SK-N-SH (cell line): ENCODE data around the gene MIPOL1. TPM values are rescaled to one million over a fixed set of nuclear protein-coding genes. Genes with fewer than 3 reads are reported as not detected.

Experiments
- CTCF ChIA-PET: fragments of 300-600, 350-600 bp; formaldehyde crosslinking; extraction: SDS; loops from one replicate; lab custom pipeline; 2021; lab: Yijun Ruan, JAX
- POLR2A ChIA-PET: fragments of 350-600 bp; sonication (Branson Sonifier 250); formaldehyde crosslinking; extraction: SDS; loops from one replicate; lab custom pipeline; 2020; ENCODE audit warnings: antibody characterized with exemption, inconsistent platforms; lab: Yijun Ruan, JAX
- DNase-seq: peaks from one replicate; pipeline ENCODE4 v3.0.0; 2012
- H2AFZ ChIP-seq: fragments of 200-600 bp; sonication (generic); 2 replicates; pipeline ENCODE4 v1.8.1; 2016; ENCODE audit warnings: antibody characterized with exemption, mild to moderate bottlenecking, low read depth
- H3F3A ChIP-seq: fragments of 200-600 bp; sonication (generic); replicated peaks from 2 replicates; pipeline ENCODE3; 2016; ENCODE audit warnings: antibody characterized with exemption, mild to moderate bottlenecking; ENCODE audit not compliant: insufficient read depth
- H3K27ac ChIP-seq, 2 experiments: fragments of 200-500 bp in 1 of 2; fragments of 200-600 bp in 1 of 2; sonication (Bioruptor generic) in 1 of 2; sonication (generic), shearing (Covaris generic) in 1 of 2; 2 replicates each; pipeline versions ENCODE4 v1.5.1 to v1.6.1; 2014 to 2016; ENCODE audit warnings: low read depth in 2 of 2, inconsistent platforms in 1 of 2, low read length in 1 of 2, mild to moderate bottlenecking in 1 of 2, mixed read lengths in 1 of 2
- H3K27me3 ChIP-seq: fragments of 200-600 bp; sonication (generic), shearing (Covaris generic); 2 replicates; pipeline ENCODE4 v1.6.1; 2016; ENCODE audit warnings: mixed run types; ENCODE audit not compliant: insufficient read depth
- H3K36me3 ChIP-seq, 2 experiments: fragments of 200-500 bp in 1 of 2; fragments of 200-600 bp in 1 of 2; sonication (Bioruptor generic) in 1 of 2; sonication (generic) in 1 of 2; replicated peaks in 1 of 2; 2 replicates each; pipeline versions ENCODE3 to v1.5.1; 2014 to 2016; ENCODE audit warnings: low read length in 1 of 2, mild to moderate bottlenecking in 1 of 2; ENCODE audit not compliant: insufficient read depth in 2 of 2, control insufficient read depth in 1 of 2
- H3K4me1 ChIP-seq, 2 experiments: fragments of 200-500 bp in 1 of 2; fragments of 200-600 bp in 1 of 2; sonication (Bioruptor generic) in 1 of 2; sonication (generic), shearing (Covaris generic) in 1 of 2; 2 replicates each; pipeline versions ENCODE4 v1.5.1 to v1.6.1; 2014 to 2016; ENCODE audit warnings: low read depth in 1 of 2, low read length in 1 of 2, mixed run types in 1 of 2; ENCODE audit not compliant: insufficient read depth in 2 of 2, control insufficient read depth in 1 of 2
- H3K4me2 ChIP-seq: fragments of 200-600 bp; sonication (generic), shearing (Covaris generic); 2 replicates; pipeline ENCODE4 v1.6.1; 2017; ENCODE audit warnings: mixed run types
- H3K4me3 ChIP-seq, 2 experiments: fragments of 200-500 bp in 1 of 2; fragments of 200-600 bp in 1 of 2; sonication (Bioruptor generic) in 1 of 2; sonication (generic), shearing (Covaris generic) in 1 of 2; 2 replicates each; pipeline versions ENCODE4 v1.5.1 to v1.8.1; 2014 to 2016; ENCODE audit warnings: low read depth in 2 of 2, inconsistent platforms in 1 of 2, low read length in 1 of 2, mild to moderate bottlenecking in 1 of 2, mixed read lengths in 1 of 2, moderate library complexity in 1 of 2
- H3K79me2 ChIP-seq: fragments of 200-600 bp; sonication (generic); 2 replicates; pipeline ENCODE4 v1.8.1; 2017; ENCODE audit warnings: mild to moderate bottlenecking; ENCODE audit not compliant: insufficient read depth
- H3K9ac ChIP-seq: fragments of 200-600 bp; sonication (generic); 2 replicates; pipeline ENCODE4 v1.6.1; 2017; ENCODE audit warnings: mixed run types
- H3K9me2 ChIP-seq: fragments of 200-600 bp; sonication (generic); 2 replicates; pipeline ENCODE4 v1.6.1; 2017; ENCODE audit warnings: mixed run types
- H3K9me3 ChIP-seq: fragments of 200-600 bp; sonication (generic); 2 replicates; pipeline ENCODE4 v1.6.1; 2017; ENCODE audit warnings: mixed run types, mild to moderate bottlenecking, moderate library complexity
- H4K20me1 ChIP-seq: fragments of 200-600 bp; sonication (generic); 2 replicates; pipeline ENCODE4 v1.6.1; 2017; ENCODE audit warnings: mild to moderate bottlenecking, mixed run types; ENCODE audit not compliant: insufficient read depth
- CHD2 ChIP-seq: fragments of 150-350 bp; IDR thresholded peaks from 2 replicates; pipeline ENCODE4 v1.6.1; 2018; ENCODE audit warnings: low read length; ENCODE audit not compliant: partially characterized antibody
- ELF1 ChIP-seq: IDR thresholded peaks from 2 replicates; pipeline ENCODE4 v1.4.0; 2012
- FOSL2 ChIP-seq: IDR thresholded peaks from 2 replicates; pipeline ENCODE4 v1.4.0; 2012; ENCODE audit warnings: low read depth, mild to moderate bottlenecking, moderate library complexity, borderline replicate concordance
- FOXM1 ChIP-seq: IDR thresholded peaks from 2 replicates; pipeline ENCODE4 v1.4.0; 2012; ENCODE audit warnings: low read depth, mild to moderate bottlenecking
- IRF3 ChIP-seq: fragments of 150-350 bp; IDR thresholded peaks from 2 replicates; pipeline ENCODE4 v1.6.1; 2016; ENCODE audit warnings: mild to moderate bottlenecking, low read depth, low read length
- MAX ChIP-seq: IDR thresholded peaks from 2 replicates; pipeline ENCODE4 v1.4.0; 2012; ENCODE audit warnings: low read depth
- MEF2A ChIP-seq: IDR thresholded peaks from 2 replicates; pipeline ENCODE4 v1.4.0; 2012; ENCODE audit warnings: low read depth, borderline replicate concordance
- MXI1 ChIP-seq: IDR thresholded peaks from 2 replicates; pipeline ENCODE4 v1.6.1; 2012; ENCODE audit warnings: mild to moderate bottlenecking, low read depth, low read length, improper control_type of control experiment
- NFIC ChIP-seq: IDR thresholded peaks from 2 replicates; pipeline ENCODE4 v1.4.0; 2012; ENCODE audit warnings: borderline replicate concordance
- PBX3 ChIP-seq: IDR thresholded peaks from 2 replicates; pipeline ENCODE4; 2012
- RFX5 ChIP-seq: IDR thresholded peaks from 2 replicates; pipeline ENCODE4 v1.6.1; 2012; ENCODE audit warnings: mild to moderate bottlenecking, improper control_type of control experiment, low read length
- SIN3A ChIP-seq: IDR thresholded peaks from 2 replicates; pipeline ENCODE4 v1.6.1; 2012; ENCODE audit warnings: low read depth, mild to moderate bottlenecking, low read length, moderate library complexity, borderline replicate concordance
- SMC3 ChIP-seq: IDR thresholded peaks from 2 replicates; pipeline ENCODE4 v1.6.1; 2012; ENCODE audit warnings: low read depth, low read length, improper control_type of control experiment
- TEAD4 ChIP-seq: IDR thresholded peaks from 2 replicates; pipeline ENCODE4 v1.4.0; 2012; ENCODE audit warnings: mild to moderate bottlenecking, borderline replicate concordance; ENCODE audit not compliant: insufficient read depth
- USF1 ChIP-seq: IDR thresholded peaks from 2 replicates; pipeline ENCODE4 v1.4.0; 2012; ENCODE audit warnings: low read depth, borderline replicate concordance
- YY1 ChIP-seq: IDR thresholded peaks from 2 replicates; pipeline ENCODE4 v1.4.0; 2012; ENCODE audit warnings: low read depth, mild to moderate bottlenecking
- ZBTB33 ChIP-seq: IDR thresholded peaks from 2 replicates; pipeline ENCODE4 v1.4.0; 2012; ENCODE audit warnings: low read depth, borderline replicate concordance
- WGBS: methylation state at CpG from one replicate; pipeline ENCODE4 v1.1.6; 2017; ENCODE audit warnings: low lambda C conversion rate; 5-methylcytosine and 5-hydroxymethylcytosine counted together
- polyA plus RNA-seq, 3 experiments: library from polyadenylated mRNA; depleted of rRNA; stranded (reverse); fragments of >200 nt; gene quantifications; 2 replicates each; pipeline ENCODE4 v1.2.3, GENCODE V29; 2012

The MIPOL1 gene
- polyA plus RNA-seq, 1 of the 3 experiments (the other 2 are of a cell fraction): 0.23 TPM

GRCh38 chr14:37168721-37169120, 29.0 kb upstream of the MIPOL1 start:
- Histone ChIP-seq H3K79me2 (no peaks in the 10 kb centered on the region), H3K27me3 (no peaks in the 10 kb centered on the region; the same call in 1 of the 2 replicates), H3K36me3 (no peaks in the 10 kb centered on the region), H3K9me3 (no peaks in the 10 kb centered on the region), H2AFZ (no peak overlapping the region), H3K4me3 (no peak overlapping the region), H3K27ac (no peak overlapping the region), H3K4me1 (no peaks in the 10 kb centered on the region), H3K9ac (no peak overlapping the region), H4K20me1 (no peaks in the 10 kb centered on the region), H3K9me2 (no peaks in the 10 kb centered on the region), H3F3A (no peaks in the 10 kb centered on the region), H3K4me2 (no peak overlapping the region)
- TF ChIP-seq FOSL2: no peak
- no peak for TF ChIP-seq USF1
- TF ChIP-seq ZBTB33: no peak
- TF ChIP-seq CHD2: no peak
- TF ChIP-seq FOXM1: no peak
- TF ChIP-seq YY1: no peak
- no peak for TF ChIP-seq IRF3
- TF ChIP-seq NFIC: no peak
- TF ChIP-seq MEF2A: no peak
- no peak for TF ChIP-seq TEAD4
- TF ChIP-seq SMC3: no peak
- no peak for TF ChIP-seq SIN3A
- TF ChIP-seq MXI1: no peak
- no peak for TF ChIP-seq PBX3
- no peak for TF ChIP-seq ELF1
- no peak for TF ChIP-seq RFX5
- no peak for TF ChIP-seq MAX
- POLR2A ChIA-PET: no interaction called here
- no peak for DNase-seq
- WGBS: 30% methylated on average over 2 of the region's 4 CpGs
- CTCF ChIA-PET: interaction anchor here (1.6 kb wide), 1 partner anchor 19 kb away, joined by 3 read pairs; no protein-coding TSS in a partner anchor
